Measurements from ENCODE around the gene DAB2IP. TPM values are rescaled to one million over a fixed set of nuclear protein-coding genes. Genes with fewer than 3 reads are reported as not detected.

Gene DAB2IP
- 100 to 1,000 TPM; 109 to 157 (median 111) TPM for total RNA-seq
- long read RNA-seq, donor 1, partial matches to known transcripts = 55 of 69 reads
- long read RNA-seq, donor 1, other reads (novel, unspliced or antisense) = 14 of 69 reads
- long read RNA-seq, donor 2, partial matches to known transcripts = 0 of 12 reads
- long read RNA-seq, donor 2, other reads (novel, unspliced or antisense) = 12 of 12 reads

DNA sequence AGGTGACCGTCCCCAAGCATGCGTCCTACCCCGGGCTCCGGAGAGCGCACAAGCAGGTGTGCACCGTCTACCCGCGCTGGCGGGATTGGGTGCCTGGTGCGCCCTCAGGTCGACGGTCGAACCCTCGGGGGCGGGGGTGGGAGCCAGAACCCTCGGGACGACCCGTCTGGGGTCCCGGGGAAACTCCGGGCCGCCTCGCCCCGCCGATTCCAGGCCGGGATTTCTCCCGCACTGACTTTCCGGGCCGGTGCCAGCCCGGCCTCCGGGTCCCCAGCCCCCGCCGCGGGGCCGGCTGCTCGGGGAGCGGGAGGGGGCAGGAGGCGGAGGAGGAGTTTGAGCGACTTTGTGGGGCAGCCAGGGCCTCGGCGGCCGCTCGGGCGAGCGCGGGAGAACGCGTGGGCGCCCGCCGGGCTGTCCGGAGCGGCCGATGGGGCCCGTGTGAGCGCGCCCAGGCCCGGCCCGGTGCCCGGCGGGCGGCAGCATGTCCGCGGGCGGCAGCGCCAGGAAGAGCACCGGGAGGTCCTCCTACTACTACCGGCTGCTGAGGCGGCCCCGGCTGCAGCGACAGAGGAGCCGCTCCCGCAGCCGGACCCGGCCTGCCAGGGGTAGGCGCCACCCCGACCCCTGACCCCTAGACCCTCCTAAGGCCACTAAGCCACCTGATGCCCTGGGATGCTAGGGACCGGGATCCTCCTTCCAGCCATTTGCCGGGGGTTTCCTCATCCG, at the start of gene DAB2IP:
TSS of gene DAB2IP (plus strand) at position 340 of the 726 bp plus-strand sequence. CDS start at position 482, 142 bp downstream.
- H3K4me1 ChIP-seq (ENCODE audit: low read depth) = peaks cover 18% of the 10 kb centered on the region

GRCh38 chr9:121603028-121603427, 48.4 kb upstream of the DAB2IP start:
- no peak overlapping the region for H3K4me3 ChIP-seq
- no peak for DNase-seq
- ATAC-seq = no peak
- no peaks in the 10 kb centered on the region for H3K36me3 ChIP-seq (ENCODE audit: low read depth)
- intact Hi-C loops (cut with DNase I, micrococcal nuclease) = no loop called here
- H3K9me3 ChIP-seq = no peaks in the 10 kb centered on the region
- TF ChIP-seq, protein P1, sequence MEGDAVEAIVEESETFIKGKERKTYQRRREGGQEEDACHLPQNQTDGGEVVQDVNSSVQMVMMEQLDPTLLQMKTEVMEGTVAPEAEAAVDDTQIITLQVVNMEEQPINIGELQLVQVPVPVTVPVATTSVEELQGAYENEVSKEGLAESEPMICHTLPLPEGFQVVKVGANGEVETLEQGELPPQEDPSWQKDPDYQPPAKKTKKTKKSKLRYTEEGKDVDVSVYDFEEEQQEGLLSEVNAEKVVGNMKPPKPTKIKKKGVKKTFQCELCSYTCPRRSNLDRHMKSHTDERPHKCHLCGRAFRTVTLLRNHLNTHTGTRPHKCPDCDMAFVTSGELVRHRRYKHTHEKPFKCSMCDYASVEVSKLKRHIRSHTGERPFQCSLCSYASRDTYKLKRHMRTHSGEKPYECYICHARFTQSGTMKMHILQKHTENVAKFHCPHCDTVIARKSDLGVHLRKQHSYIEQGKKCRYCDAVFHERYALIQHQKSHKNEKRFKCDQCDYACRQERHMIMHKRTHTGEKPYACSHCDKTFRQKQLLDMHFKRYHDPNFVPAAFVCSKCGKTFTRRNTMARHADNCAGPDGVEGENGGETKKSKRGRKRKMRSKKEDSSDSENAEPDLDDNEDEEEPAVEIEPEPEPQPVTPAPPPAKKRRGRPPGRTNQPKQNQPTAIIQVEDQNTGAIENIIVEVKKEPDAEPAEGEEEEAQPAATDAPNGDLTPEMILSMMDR (IDR thresholded peaks at IDR 0.05) = no peak
- peaks cover 17% of the 10 kb centered on the region for H3K4me1 ChIP-seq (ENCODE audit: low read depth)

More for the DNA sequence above, at the start of gene DAB2IP:
- peak within 1 kb of the TSS; percentile 51 for H3K4me3 ChIP-seq
- TF ChIP-seq, protein P1 (IDR thresholded peaks at IDR 0.05) = no peak
- no peaks in the 10 kb centered on the region for H3K36me3 ChIP-seq (ENCODE audit: low read depth)
- intact Hi-C loops (cut with DNase I, micrococcal nuclease) = no loop called here
- H3K9me3 ChIP-seq = no peaks in the 10 kb centered on the region
- ATAC-seq (peak; percentile 58), DNase-seq (peak; percentile 60 to 83 (median 66))

DNA sequence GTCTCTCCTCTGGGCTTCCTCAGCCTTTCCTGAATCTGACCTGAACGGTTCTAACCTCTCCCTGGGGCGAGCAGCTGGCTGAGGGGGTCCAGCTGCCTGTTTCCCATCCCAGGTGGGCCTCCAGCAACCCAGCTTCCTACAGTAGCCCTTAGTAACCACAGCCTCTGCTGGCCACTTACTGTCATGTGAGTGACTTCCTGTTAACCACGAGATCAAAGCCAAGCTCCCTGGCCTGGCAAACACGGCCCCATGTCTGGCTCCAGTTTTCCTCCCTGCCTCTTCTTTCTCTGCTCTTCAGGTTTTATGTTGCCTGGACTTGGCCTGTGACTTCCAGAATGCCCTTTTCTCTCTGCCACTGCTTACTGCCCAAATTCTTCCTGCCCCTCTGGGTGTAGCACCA, 47.2 kb upstream of the DAB2IP start:
- DNase-seq (peak in 1 of 3 donors; percentile 21), ATAC-seq (no peak)
- no peak overlapping the region for H3K4me3 ChIP-seq
- no peaks in the 10 kb centered on the region for H3K9me3 ChIP-seq
- TF ChIP-seq, protein P1 (IDR thresholded peaks at IDR 0.05) = no peak
- no peaks in the 10 kb centered on the region for H3K36me3 ChIP-seq (ENCODE audit: low read depth)
- intact Hi-C loops (cut with DNase I, micrococcal nuclease) = no loop called here
- peaks cover 9% of the 10 kb centered on the region for H3K4me1 ChIP-seq (ENCODE audit: low read depth)

- ATAC-seq (no peak), DNase-seq (no peak)
- Histone ChIP-seq H3K4me3 (no peak overlapping the region), H3K36me3 (ENCODE audit: low read depth) (no peaks in the 10 kb centered on the region), H3K4me1 (ENCODE audit: low read depth) (peaks cover 7% of the 10 kb centered on the region), H3K9me3 (no peaks in the 10 kb centered on the region)
- TF ChIP-seq, protein P1 (IDR thresholded peaks at IDR 0.05) = no peak
- intact Hi-C loops (cut with DNase I, micrococcal nuclease) = no loop called here
Observed at GRCh38 chr9:121604654-121605053, 46.8 kb upstream of the DAB2IP start.

GRCh38 chr9:121607434-121608167, 43.8 kb upstream of the DAB2IP start:
- Histone ChIP-seq H3K9me3 (no peaks in the 10 kb centered on the region), H3K36me3 (ENCODE audit: low read depth) (no peaks in the 10 kb centered on the region), H3K4me3 (no peak overlapping the region), H3K4me1 (ENCODE audit: low read depth) (peaks cover 3% of the 10 kb centered on the region)
- TF ChIP-seq, protein P1 (IDR thresholded peaks at IDR 0.05) = no peak
- no peak for DNase-seq
- intact Hi-C loops (cut with DNase I, micrococcal nuclease) = no loop called here
- ATAC-seq = no peak
